22Rv1 (cell line): ENCODE results near the gene DUOX1.

Experiments
- H3K27ac ChIP-seq: fragments of 450-650 bp; 2 replicates; pipeline ENCODE4 v1.5.1; 2017
- ZFX ChIP-seq: fragments of 450-650 bp; IDR thresholded peaks from 2 replicates; pipeline ENCODE4 v1.6.1; 2017; ENCODE audit warnings: antibody characterized with exemption, borderline replicate concordance
- TF ChIP-seq, protein P1 (sequence below): fragments of 450-650 bp; IDR thresholded peaks from 2 replicates; pipeline ENCODE4 v1.5.1; 2017; ENCODE audit warnings: mild to moderate bottlenecking

The DUOX1 gene

GRCh38 chr15:45174069-45174468 lies 44.3 kb downstream of the DUOX1 start:
- no peak overlapping the region for H3K27ac ChIP-seq
- TF ChIP-seq ZFX = no peak
- TF ChIP-seq, protein P1, sequence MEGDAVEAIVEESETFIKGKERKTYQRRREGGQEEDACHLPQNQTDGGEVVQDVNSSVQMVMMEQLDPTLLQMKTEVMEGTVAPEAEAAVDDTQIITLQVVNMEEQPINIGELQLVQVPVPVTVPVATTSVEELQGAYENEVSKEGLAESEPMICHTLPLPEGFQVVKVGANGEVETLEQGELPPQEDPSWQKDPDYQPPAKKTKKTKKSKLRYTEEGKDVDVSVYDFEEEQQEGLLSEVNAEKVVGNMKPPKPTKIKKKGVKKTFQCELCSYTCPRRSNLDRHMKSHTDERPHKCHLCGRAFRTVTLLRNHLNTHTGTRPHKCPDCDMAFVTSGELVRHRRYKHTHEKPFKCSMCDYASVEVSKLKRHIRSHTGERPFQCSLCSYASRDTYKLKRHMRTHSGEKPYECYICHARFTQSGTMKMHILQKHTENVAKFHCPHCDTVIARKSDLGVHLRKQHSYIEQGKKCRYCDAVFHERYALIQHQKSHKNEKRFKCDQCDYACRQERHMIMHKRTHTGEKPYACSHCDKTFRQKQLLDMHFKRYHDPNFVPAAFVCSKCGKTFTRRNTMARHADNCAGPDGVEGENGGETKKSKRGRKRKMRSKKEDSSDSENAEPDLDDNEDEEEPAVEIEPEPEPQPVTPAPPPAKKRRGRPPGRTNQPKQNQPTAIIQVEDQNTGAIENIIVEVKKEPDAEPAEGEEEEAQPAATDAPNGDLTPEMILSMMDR = no peak

DNA sequence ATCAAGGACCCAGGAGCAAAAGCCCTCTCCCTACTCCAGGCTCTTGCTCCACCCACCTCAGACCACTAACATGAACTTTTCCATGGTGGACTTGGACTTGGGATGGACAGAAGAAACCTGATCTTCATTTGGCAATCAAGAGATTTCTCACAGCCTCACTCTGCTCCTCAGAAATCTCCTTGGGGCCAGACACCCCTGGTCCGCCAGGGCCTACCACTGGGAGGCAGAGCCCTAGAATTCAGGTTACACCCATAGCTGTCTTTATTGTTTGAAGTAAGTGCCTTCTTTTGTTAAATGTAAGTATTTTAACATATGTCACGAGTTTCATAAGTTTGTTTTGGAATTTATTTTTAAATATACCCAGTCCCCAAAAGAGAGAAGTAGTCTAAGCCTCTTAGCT lies 44.8 kb downstream of the DUOX1 start:
- no peak overlapping the region for H3K27ac ChIP-seq
- TF ChIP-seq, protein P1 = no peak
- TF ChIP-seq ZFX = no peak

- no peak for TF ChIP-seq ZFX
- TF ChIP-seq, protein P1 = no peak
- no peak overlapping the region for H3K27ac ChIP-seq
These were observed 47.5 kb downstream of the DUOX1 start for GRCh38 chr15:45177285-45177684.

- no peak for TF ChIP-seq ZFX
- TF ChIP-seq, protein P1 = peak; percentile 77
- no peak overlapping the region for H3K27ac ChIP-seq
These were observed 49.6 kb downstream of the DUOX1 start for GRCh38 chr15:45179221-45179985.

DNA sequence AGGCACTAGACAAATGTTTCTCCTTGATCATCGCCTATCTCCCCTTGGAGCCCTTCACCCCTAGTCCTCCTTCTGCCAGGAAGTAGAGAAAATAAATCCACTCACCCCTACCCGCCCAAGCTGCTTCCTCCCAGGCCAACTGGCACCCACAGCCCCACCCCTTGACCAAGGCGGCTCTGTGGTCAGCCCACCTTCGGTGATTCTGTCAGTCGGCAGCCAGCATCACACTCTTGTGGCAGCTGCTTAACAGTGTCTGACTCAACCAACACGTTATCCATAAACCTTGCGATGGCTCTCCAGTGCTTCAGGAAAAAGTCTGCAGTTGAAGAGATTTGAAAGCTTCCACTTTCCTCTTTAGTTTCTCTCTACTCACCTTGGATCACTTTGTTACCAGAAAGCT lies 50.4 kb downstream of the DUOX1 start:
- H3K27ac ChIP-seq = no peak overlapping the region
- no peak for TF ChIP-seq ZFX
- TF ChIP-seq, protein P1 = no peak

DNA sequence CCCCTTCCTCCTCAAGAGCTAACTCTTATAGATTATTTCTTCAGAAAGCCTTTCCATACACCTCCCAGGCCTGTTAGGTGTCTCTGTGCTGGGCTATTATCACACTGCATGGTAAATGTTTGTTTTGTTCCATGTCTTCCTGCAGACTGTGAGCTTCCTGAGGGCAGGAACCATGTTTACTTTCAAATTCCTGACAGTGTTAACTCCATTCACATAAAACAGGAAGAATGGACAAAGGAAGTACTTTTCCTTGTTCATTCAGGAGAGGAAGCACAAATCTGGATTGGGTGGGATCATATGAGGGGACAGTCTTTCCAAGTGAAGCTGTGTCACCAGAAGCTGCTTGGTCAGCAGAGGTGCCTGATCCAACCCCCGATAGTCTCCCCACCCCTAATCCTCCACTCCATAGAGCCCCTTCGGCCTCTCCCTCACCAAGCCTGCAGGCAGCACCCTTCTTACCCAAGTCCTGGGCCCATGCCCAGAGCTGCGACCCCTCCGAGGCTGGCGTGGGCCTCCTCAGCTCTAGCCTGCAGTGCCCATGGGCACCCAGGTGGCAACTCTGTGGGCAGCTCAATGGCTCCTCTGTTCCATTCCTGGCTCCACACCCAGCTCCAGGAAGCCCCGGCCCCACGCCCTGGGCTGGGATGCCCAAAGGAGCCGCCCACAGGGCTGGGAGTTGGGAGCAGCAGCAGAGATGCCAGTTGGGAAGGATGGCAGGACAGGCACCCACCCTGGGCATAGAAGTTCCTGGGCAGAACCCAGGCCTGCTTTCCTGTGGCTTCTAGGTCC lies 51.0 kb downstream of the DUOX1 start:
- TF ChIP-seq, protein P1 = no peak
- TF ChIP-seq ZFX = no peak
- no peak overlapping the region for H3K27ac ChIP-seq
